GM19023 (cell line): ENCODE measurements around the gene MACROD1.

Source experiments
- ATAC-seq: cut with Tn5 transposase; IDR thresholded peaks from one replicate; pipeline ENCODE4 v1.9.1; 2021; ENCODE audit warnings: mild to moderate bottlenecking, moderate library complexity; ENCODE audit not compliant: unreplicated experiment

MACROD1 gene

GRCh38 chr11:64165842-64166635 is at the start of gene MACROD1:
MACROD1 (minus strand) TSS chr11:64166113; CDS start chr11:64165994, 119 bp downstream.
- peak; percentile 70 for ATAC-seq

GRCh38 chr11:64211181-64211872 is 45.4 kb upstream of the MACROD1 start:
- ATAC-seq, result no peak

GRCh38 chr11:64210301-64211020 is 44.5 kb upstream of the MACROD1 start:
- ATAC-seq, result no peak

GRCh38 chr11:64209563-64209843 is 43.6 kb upstream of the MACROD1 start:
- ATAC-seq, result no peak

GRCh38 chr11:64208796-64209562 is 43.1 kb upstream of the MACROD1 start:
- ATAC-seq, result no peak

- ATAC-seq, result no peak
These were observed 42.3 kb upstream of the MACROD1 start for GRCh38 chr11:64208086-64208795.

GRCh38 chr11:64207256-64208085 is 41.6 kb upstream of the MACROD1 start:
- peak; percentile 52 for ATAC-seq

GRCh38 chr11:64206457-64207255 is 40.7 kb upstream of the MACROD1 start, which contains the start of gene FERMT3:
FERMT3 (plus strand) TSS chr11:64206721; CDS start chr11:64207365, 644 bp downstream.
- peak; percentile 27 for ATAC-seq

- ATAC-seq, result no peak
These were observed 38.6 kb upstream of the MACROD1 start for GRCh38 chr11:64204464-64204989.

- ATAC-seq, result no peak
These were observed 38.1 kb upstream of the MACROD1 start for GRCh38 chr11:64204080-64204440.

GRCh38 chr11:64203421-64204079 is 37.6 kb upstream of the MACROD1 start:
- ATAC-seq, result no peak

GRCh38 chr11:64202992-64203391 is 37.1 kb upstream of the MACROD1 start:
- no peak for ATAC-seq

GRCh38 chr11:64201543-64201942 is 35.6 kb upstream of the MACROD1 start:
- no peak for ATAC-seq

- no peak for ATAC-seq
These were observed 32.6 kb upstream of the MACROD1 start for GRCh38 chr11:64198511-64198910.

GRCh38 chr11:64196626-64197025 is 30.7 kb upstream of the MACROD1 start:
- ATAC-seq, result no peak

- no peak for ATAC-seq
These were observed 26.5 kb upstream of the MACROD1 start for GRCh38 chr11:64192434-64192833.

GRCh38 chr11:64186492-64187165 is 20.7 kb upstream of the MACROD1 start:
- ATAC-seq, result no peak
